Prostate gland (tissue), 2 donors: ENCODE measurements around the gene RHCE.

Experiments
- POLR2A ChIP-seq: fragments of 450-650 bp; IDR thresholded peaks from one replicate; pipeline ENCODE4 v1.6.1; 2016; ENCODE audit warnings: antibody characterized with exemption, mild to moderate bottlenecking
- POLR2AphosphoS5 ChIP-seq: sonication (generic); formaldehyde crosslinking; IDR thresholded peaks from one replicate; pipeline ENCODE4 v1.6.1; 2017; ENCODE audit warnings: antibody characterized with exemption
- TF ChIP-seq, protein P1 (sequence below), 4 experiments: fragments of 200-600 bp in 2 of 4; fragments of 450-650 bp in 2 of 4; sonication (generic) in 2 of 4; IDR thresholded peaks; 1 replicate in 3 of 4; 2 replicates in 1 of 4; pipeline ENCODE4 v1.5.1; 2016 to 2019; ENCODE audit warnings: antibody characterized with exemption in 4 of 4, mild to moderate bottlenecking in 2 of 4, moderate library complexity in 2 of 4

DNA sequence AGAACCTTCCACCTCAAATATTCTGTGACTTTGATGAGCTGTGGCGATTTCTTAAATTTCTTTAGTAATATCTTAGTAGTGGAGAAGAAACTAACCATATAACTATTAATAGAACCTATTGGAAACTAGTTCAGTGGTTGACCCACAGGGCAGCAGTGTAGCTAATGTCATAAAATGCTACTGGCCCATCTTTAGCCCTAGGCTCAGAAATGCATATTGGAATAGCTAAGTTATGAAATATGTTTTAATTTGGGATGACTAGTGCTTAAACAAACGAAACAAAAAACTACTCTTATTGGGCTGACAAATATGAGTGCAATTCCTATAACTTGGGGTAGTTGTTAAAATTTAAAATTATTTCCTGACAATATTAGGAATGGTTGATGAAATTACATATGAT, 30.3 kb upstream of the RHCE start:
- no peak for TF ChIP-seq POLR2A
- TF ChIP-seq, protein P1, sequence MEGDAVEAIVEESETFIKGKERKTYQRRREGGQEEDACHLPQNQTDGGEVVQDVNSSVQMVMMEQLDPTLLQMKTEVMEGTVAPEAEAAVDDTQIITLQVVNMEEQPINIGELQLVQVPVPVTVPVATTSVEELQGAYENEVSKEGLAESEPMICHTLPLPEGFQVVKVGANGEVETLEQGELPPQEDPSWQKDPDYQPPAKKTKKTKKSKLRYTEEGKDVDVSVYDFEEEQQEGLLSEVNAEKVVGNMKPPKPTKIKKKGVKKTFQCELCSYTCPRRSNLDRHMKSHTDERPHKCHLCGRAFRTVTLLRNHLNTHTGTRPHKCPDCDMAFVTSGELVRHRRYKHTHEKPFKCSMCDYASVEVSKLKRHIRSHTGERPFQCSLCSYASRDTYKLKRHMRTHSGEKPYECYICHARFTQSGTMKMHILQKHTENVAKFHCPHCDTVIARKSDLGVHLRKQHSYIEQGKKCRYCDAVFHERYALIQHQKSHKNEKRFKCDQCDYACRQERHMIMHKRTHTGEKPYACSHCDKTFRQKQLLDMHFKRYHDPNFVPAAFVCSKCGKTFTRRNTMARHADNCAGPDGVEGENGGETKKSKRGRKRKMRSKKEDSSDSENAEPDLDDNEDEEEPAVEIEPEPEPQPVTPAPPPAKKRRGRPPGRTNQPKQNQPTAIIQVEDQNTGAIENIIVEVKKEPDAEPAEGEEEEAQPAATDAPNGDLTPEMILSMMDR (IDR thresholded peaks at IDR 0.05): no peak
- TF ChIP-seq POLR2AphosphoS5: no peak
